Measurements from ENCODE around the gene GMPPA. TPM values are rescaled to one million over a fixed set of nuclear protein-coding genes. Genes with fewer than 3 reads are reported as not detected.
A peak's percentile ranks its signal among the peaks of the same experiment; 100 is the strongest.

Gene GMPPA
- total and polyA plus RNA-seq, 9 of the 15 experiments (the other 6 are each of a cell fraction or from before 2014, with no cell fraction given): 7.0 to 101 (median 66.7) TPM

DNA sequence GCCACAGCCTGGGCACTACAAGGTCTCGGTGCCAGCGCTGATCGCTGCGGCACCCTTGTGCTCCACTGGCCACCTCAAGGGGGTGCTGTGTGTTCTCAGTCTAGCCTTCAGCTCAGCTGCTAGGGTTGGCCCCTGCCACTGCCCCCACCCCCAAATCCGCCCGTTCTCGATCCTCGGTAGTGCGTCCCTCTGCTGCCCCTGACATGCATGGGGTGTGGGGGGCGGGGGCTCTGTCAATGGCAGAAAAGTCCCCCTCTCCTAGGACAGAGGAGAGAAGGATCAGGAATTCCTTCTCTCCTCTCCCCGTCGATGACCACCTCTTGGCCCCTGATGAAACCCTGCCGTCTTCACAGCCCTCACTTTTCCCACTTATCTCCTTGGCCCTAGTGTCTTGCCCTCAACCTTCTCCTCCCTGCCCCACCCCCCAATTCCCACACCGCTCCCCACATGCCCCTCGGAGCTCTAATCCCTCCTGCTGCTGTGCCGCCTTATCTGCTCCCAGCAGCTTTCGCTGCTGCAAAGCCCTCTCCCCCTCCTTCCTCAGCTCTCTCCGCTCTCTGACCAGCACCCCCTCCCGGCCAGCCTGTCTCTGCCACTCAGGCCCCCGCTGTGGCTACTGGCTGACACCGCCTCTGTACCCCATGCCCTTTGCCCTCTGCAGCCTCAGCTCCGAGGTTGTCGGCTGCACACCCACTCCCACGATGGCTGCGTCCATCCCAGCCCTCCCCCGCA is 11.3 kb downstream of the GMPPA start (continued):
- TF ChIP-seq ETV1 (tag; conservative IDR thresholded peaks at IDR 0.05; ENCODE audit: low read depth) (peak; percentile 59), MTA1 (IDR thresholded peaks at IDR 0.05; ENCODE audit: borderline replicate concordance) (peak; percentile 92), RNF2 (IDR thresholded peaks at IDR 0.05) (peak; percentile 95), HLTF (IDR thresholded peaks at IDR 0.05) (peak; percentile 97), MAZ (CRISPR knock-in tag; conservative IDR thresholded peaks at IDR 0.05 in 1 of 2, IDR thresholded peaks at IDR 0.05 in 1 of 2) (peak; percentile 95 to 96), ARHGAP35 (IDR thresholded peaks at IDR 0.05; ENCODE audit: partially characterized antibody) (no peak), ETS2 (tag; IDR thresholded peaks at IDR 0.05; ENCODE audit: borderline replicate concordance, poor library complexity, severe bottlenecking) (no peak), ZC3H4 (CRISPR knock-in tag; IDR thresholded peaks at IDR 0.05; ENCODE audit: borderline replicate concordance) (no peak), ARID2 (IDR thresholded peaks at IDR 0.05) (no peak), POLR3A (IDR thresholded peaks at IDR 0.05; ENCODE audit: borderline replicate concordance, extremely low read depth, insufficient read depth, insufficient read length) (no peak), HDGF (IDR thresholded peaks at IDR 0.05) (no peak), GTF2F1 (IDR thresholded peaks at IDR 0.05; ENCODE audit: low read depth, low read length) (0 out of 2 replicates have a peak, but pooled peaks have one; percentile 22), SPI1 (IDR thresholded peaks at IDR 0.05; ENCODE audit: borderline replicate concordance, low read depth, low read length) (no peak), MTA2 (IDR thresholded peaks at IDR 0.05; ENCODE audit: low read depth) (peak; percentile 97), EHMT2 (IDR thresholded peaks at IDR 0.05) (peak; percentile 55; the same call in 1 of the 2 replicates), ZNF239 (CRISPR knock-in tag; IDR thresholded peaks at IDR 0.05) (no peak), HDAC1 (IDR thresholded peaks at IDR 0.05) (peak; percentile 42 to 98; a peak in 2 of 4 replicates), CHD1 (IDR thresholded peaks at IDR 0.05; ENCODE audit: low read length) (no peak), ARNT (IDR thresholded peaks at IDR 0.05) (peak; percentile 90 to 92), SOX6 (IDR thresholded peaks at IDR 0.05) (peak; percentile 73), NCOA1 (IDR thresholded peaks at IDR 0.05; ENCODE audit: low read depth) (peak; percentile 92), ELF1 (tag; IDR thresholded peaks at IDR 0.05) (no peak)
- TF ChIP-seq, protein P1, sequence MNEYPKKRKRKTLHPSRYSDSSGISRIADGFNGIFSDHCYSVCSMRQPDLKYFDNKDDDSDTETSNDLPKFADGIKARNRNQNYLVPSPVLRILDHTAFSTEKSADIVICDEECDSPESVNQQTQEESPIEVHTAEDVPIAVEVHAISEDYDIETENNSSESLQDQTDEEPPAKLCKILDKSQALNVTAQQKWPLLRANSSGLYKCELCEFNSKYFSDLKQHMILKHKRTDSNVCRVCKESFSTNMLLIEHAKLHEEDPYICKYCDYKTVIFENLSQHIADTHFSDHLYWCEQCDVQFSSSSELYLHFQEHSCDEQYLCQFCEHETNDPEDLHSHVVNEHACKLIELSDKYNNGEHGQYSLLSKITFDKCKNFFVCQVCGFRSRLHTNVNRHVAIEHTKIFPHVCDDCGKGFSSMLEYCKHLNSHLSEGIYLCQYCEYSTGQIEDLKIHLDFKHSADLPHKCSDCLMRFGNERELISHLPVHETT (CRISPR knock-in tag; conservative IDR thresholded peaks at IDR 0.05 in 1 of 2, IDR thresholded peaks at IDR 0.05 in 1 of 2): peak in 1 of 2 experiments; percentile 80; a peak in 2 of 4 replicates
- TF ChIP-seq, protein P2, sequence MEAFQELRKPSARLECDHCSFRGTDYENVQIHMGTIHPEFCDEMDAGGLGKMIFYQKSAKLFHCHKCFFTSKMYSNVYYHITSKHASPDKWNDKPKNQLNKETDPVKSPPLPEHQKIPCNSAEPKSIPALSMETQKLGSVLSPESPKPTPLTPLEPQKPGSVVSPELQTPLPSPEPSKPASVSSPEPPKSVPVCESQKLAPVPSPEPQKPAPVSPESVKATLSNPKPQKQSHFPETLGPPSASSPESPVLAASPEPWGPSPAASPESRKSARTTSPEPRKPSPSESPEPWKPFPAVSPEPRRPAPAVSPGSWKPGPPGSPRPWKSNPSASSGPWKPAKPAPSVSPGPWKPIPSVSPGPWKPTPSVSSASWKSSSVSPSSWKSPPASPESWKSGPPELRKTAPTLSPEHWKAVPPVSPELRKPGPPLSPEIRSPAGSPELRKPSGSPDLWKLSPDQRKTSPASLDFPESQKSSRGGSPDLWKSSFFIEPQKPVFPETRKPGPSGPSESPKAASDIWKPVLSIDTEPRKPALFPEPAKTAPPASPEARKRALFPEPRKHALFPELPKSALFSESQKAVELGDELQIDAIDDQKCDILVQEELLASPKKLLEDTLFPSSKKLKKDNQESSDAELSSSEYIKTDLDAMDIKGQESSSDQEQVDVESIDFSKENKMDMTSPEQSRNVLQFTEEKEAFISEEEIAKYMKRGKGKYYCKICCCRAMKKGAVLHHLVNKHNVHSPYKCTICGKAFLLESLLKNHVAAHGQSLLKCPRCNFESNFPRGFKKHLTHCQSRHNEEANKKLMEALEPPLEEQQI (IDR thresholded peaks at IDR 0.05): peak; percentile 84; the same call in 1 of the 2 replicates
- TF ChIP-seq, protein P3, sequence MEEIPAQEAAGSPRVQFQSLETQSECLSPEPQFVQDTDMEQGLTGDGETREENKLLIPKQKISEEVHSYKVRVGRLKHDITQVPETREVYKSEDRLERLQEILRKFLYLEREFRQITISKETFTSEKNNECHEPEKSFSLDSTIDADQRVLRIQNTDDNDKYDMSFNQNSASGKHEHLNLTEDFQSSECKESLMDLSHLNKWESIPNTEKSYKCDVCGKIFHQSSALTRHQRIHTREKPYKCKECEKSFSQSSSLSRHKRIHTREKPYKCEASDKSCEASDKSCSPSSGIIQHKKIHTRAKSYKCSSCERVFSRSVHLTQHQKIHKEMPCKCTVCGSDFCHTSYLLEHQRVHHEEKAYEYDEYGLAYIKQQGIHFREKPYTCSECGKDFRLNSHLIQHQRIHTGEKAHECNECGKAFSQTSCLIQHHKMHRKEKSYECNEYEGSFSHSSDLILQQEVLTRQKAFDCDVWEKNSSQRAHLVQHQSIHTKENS (CRISPR knock-in tag; IDR thresholded peaks at IDR 0.05): no peak

Data from K562 (cell line).